ENCODE measurements around the gene TMX4. TPM values are rescaled to one million over a fixed set of nuclear protein-coding genes. Genes with fewer than 3 reads are reported as not detected.

TMX4 gene
- total RNA-seq, 1 experiment from 2014 or later: 31.7 TPM

DNA sequence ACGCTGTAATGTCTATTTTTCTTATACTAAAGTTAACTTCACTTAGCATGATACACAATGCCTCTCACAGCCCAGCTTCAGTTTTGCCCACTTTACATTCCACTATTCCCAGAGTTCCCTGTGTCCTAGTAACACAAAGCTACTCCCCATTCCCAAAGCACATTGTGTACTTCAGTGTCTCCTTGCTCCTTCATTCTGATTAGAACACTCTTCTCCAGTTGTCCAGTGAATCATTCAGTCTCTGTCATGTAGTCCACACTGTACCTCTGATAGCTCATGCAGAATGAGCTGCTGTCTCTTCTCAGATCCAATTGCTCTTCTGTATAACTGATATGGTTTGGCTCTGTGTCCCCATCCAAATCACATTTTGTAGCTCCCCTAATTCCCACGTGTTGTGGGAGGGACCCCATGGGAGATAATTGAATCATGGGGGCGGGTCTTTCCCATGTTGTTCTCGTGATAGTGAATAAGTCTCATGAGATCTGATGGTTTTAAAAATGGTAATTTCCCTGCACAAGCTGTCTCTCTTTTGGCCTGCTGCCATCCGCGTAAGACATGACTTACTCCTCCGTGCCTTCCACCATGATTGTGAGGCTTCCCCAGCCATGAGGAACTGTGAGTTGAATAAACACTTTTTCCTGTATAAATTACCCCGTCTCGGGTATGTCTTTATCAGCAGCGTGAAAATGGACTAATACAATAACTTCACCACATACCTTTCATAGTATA lies 2.1 kb upstream of the TMX4 start:
- Histone ChIP-seq H3K4me3 (ENCODE audit: low read depth, low read length, poor library complexity, severe bottlenecking) (no peak overlapping the region), H3K27ac (ENCODE audit: low read depth, low read length, poor library complexity, severe bottlenecking) (no peak overlapping the region), H3K9me3 (ENCODE audit: low read depth, low read length, poor library complexity, severe bottlenecking) (no peaks in the 10 kb centered on the region), H3K4me1 (ENCODE audit: insufficient read depth, low read length, poor library complexity, severe bottlenecking) (peaks cover 18% of the 10 kb centered on the region), H3K36me3 (ENCODE audit: insufficient read depth, low read length, poor library complexity, severe bottlenecking) (no peaks in the 10 kb centered on the region), H3K27me3 (replicated peaks; ENCODE audit: insufficient read depth, low read depth, low read length, poor library complexity) (no peaks in the 10 kb centered on the region)
- ChIA-PET CTCF (no interaction called here), POLR2A (ENCODE audit: low non-redundant PET) (no interaction called here)
- TF ChIP-seq EZH2 (IDR thresholded peaks at IDR 0.05; ENCODE audit: borderline replicate concordance, low read depth, low read length, poor library complexity, severe bottlenecking) (no peak), CTCF (conservative IDR thresholded peaks at IDR 0.05; ENCODE audit: low read depth, low read length) (no peak)
- DNase-seq (ENCODE audit: low spot score): no peak
- BruUV-seq (replicated peaks): no TSS peak
- intact Hi-C loops (cut with micrococcal nuclease; ENCODE audit: unreplicated experiment): no loop called here

DNA sequence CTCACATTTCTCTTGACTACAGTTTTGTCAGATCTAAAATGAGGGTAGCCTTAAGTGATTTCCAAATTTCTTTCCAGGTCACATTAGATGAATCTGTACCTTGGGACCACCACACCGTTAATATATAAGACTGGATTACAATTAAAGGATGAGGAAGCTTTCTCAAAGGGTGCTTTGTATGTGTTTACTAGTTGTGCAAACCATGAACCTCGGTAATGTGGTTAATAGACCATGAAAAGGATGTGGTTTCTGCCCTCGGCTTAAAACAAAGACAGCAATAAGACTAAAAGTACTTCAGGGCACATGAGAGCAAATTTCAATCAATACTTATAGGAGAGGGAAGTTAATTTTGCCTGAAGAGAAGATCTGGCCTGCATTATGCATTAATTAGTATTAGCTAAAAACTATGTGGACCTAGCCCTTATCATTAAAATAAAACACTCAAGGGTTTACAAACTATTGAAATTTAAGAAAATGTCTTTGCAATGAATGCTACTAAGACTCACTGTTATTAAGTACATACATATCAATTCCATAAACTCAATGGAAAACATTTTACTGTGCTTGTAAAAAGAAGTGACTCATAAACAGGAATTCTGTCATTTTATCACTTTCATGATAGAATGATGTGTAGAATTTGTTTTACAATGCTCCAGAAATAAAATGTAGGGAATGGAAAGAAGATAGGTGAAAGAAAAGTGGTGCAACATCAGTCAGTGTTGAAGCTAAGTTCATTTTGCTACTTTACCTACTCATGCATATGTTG lies 936 bp upstream of the TMX4 start:
- no peaks in the 10 kb centered on the region for H3K36me3 ChIP-seq (ENCODE audit: insufficient read depth, low read length, poor library complexity, severe bottlenecking)
- no peak for TF ChIP-seq EZH2 (IDR thresholded peaks at IDR 0.05; ENCODE audit: borderline replicate concordance, low read depth, low read length, poor library complexity, severe bottlenecking)
- TF ChIP-seq CTCF (conservative IDR thresholded peaks at IDR 0.05; ENCODE audit: low read depth, low read length): no peak
- intact Hi-C loops (cut with micrococcal nuclease; ENCODE audit: unreplicated experiment): no loop called here
- H3K4me1 ChIP-seq (ENCODE audit: insufficient read depth, low read length, poor library complexity, severe bottlenecking): peaks cover 18% of the 10 kb centered on the region
- H3K27me3 ChIP-seq (replicated peaks; ENCODE audit: insufficient read depth, low read depth, low read length, poor library complexity): no peaks in the 10 kb centered on the region
- no peak for DNase-seq (ENCODE audit: low spot score)
- ChIA-PET POLR2A (ENCODE audit: low non-redundant PET) (no interaction called here), CTCF (no interaction called here)
- BruUV-seq (replicated peaks): no TSS peak
- peak overlapping the region; percentile 83 for H3K4me3 ChIP-seq (ENCODE audit: low read depth, low read length, poor library complexity, severe bottlenecking)
- H3K9me3 ChIP-seq (ENCODE audit: low read depth, low read length, poor library complexity, severe bottlenecking): no peaks in the 10 kb centered on the region
- no peak overlapping the region for H3K27ac ChIP-seq (ENCODE audit: low read depth, low read length, poor library complexity, severe bottlenecking)

DNA sequence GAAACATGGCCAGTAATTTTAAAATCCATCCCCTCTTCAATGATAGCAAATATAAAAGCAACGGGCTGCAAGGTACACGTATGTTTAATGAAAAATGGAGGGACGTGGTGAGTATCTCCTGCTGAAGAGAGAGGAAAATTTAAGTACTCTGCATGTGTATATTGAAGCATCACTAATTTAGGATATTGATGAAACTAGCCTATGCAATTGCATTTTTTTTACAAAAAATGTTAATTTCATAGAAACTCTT lies 362 bp upstream of the TMX4 start:
- peak overlapping the region; percentile 83 for H3K4me3 ChIP-seq (ENCODE audit: low read depth, low read length, poor library complexity, severe bottlenecking)
- no peaks in the 10 kb centered on the region for H3K36me3 ChIP-seq (ENCODE audit: insufficient read depth, low read length, poor library complexity, severe bottlenecking)
- ChIA-PET CTCF (no interaction called here), POLR2A (ENCODE audit: low non-redundant PET) (no interaction called here)
- H3K9me3 ChIP-seq (ENCODE audit: low read depth, low read length, poor library complexity, severe bottlenecking): no peaks in the 10 kb centered on the region
- no peaks in the 10 kb centered on the region for H3K27me3 ChIP-seq (replicated peaks; ENCODE audit: insufficient read depth, low read depth, low read length, poor library complexity)
- TF ChIP-seq EZH2 (IDR thresholded peaks at IDR 0.05; ENCODE audit: borderline replicate concordance, low read depth, low read length, poor library complexity, severe bottlenecking) (no peak), CTCF (conservative IDR thresholded peaks at IDR 0.05; ENCODE audit: low read depth, low read length) (no peak)
- BruUV-seq (replicated peaks): no TSS peak
- H3K4me1 ChIP-seq (ENCODE audit: insufficient read depth, low read length, poor library complexity, severe bottlenecking): peaks cover 18% of the 10 kb centered on the region
- H3K27ac ChIP-seq (ENCODE audit: low read depth, low read length, poor library complexity, severe bottlenecking): no peak overlapping the region
- intact Hi-C loops (cut with micrococcal nuclease; ENCODE audit: unreplicated experiment): no loop called here
- DNase-seq (ENCODE audit: low spot score): no peak

All from A673 (cell line).